Panc1 (cell line): Measurements from ENCODE around the gene SLC6A8.

Experiments
- CTCF ChIP-seq: fragments of 450-650 bp; IDR thresholded peaks from 2 replicates; pipeline ENCODE4 v1.5.1; 2017; ENCODE audit warnings: mild to moderate bottlenecking
- POLR2AphosphoS5 ChIP-seq: IDR thresholded peaks from 2 replicates; pipeline ENCODE4 v1.6.1; 2012; ENCODE audit warnings: mild to moderate bottlenecking, low read depth, low read length, moderate library complexity
- REST ChIP-seq, 2 experiments: IDR thresholded peaks; 2 replicates each; pipeline ENCODE4 v1.6.1; 2011 to 2012; ENCODE audit warnings: low read depth in 2 of 2, control low read depth in 1 of 2, low read length in 1 of 2, mild to moderate bottlenecking in 1 of 2, moderate library complexity in 1 of 2; ENCODE audit not compliant: insufficient read depth in 1 of 2
- SIN3A ChIP-seq: IDR thresholded peaks from 2 replicates; pipeline ENCODE4 v1.6.1; 2012; ENCODE audit warnings: low read depth, mild to moderate bottlenecking, low read length, moderate library complexity, borderline replicate concordance; ENCODE audit not compliant: insufficient read depth

- TF ChIP-seq REST (IDR thresholded peaks at IDR 0.05; ENCODE audit: insufficient read depth in 1 of 2, low read depth in 2 of 2, low read length in 1 of 2) (no peak), CTCF (no peak), POLR2AphosphoS5 (no peak), SIN3A (no peak)
Observed at GRCh38 chrX:153688071-153688470, 345 bp downstream of the SLC6A8 start.
